ENCODE measurements around the gene PRKCZ.
"Not testable (repeated sequence)": the region's sequence is repeated elsewhere in the genome, so short reads cannot be mapped to it uniquely, and the experiment has no call there.

The PRKCZ gene

DNA sequence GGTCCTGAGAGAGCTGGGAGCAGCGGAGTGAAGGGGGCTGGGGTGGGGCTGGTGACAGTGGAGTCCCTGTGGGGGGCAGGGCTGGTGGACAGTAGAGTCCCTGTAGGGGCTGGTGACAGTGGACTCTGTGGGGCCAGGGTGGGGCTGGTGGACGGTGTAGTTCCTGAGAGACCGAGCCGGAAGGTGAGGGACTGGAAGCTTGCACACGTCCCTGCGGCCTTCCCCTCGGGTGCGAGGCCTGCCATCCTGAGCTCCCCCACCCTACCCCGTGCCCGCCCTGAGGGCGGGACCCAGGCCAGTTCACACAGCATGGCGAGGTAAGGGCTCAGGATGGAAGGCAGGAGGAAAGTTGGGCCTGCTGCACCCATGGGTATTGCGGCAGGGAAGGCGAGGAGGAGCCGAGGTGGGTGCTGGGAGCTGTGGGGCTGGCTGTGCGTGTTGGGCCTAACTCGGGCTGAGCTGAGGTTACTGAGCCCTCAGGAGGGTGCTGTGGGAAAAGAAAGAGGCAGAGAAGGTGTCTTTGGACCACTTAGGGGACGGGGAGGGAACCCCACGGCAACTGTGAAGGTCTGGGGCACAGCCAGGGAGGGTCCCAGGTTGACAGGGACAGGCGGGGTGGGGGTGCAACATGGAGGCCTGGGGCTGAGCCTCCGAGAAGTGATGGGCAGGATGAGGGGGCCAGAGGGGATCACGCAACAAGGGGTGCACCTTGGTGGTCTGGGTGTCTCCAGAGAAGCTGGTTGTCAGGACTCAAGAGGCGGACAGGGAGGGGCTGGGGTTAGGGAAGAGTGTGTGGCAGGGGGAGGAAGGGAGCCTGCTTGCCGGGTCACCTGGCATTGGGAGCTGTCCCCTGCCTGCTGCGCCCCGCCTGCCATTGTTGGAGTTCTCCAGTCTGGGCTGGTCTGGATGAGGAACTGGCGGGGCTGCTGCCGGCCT, 60.8 kb downstream of the PRKCZ start:
- DNase-seq, result no peak
- no peak overlapping the region for H2BK120ac ChIP-seq (ENCODE audit: low read depth, low read length)
- no peaks in the 10 kb centered on the region for H3K79me2 ChIP-seq (ENCODE audit: control insufficient read depth, insufficient read depth, low read length)
- no peak overlapping the region for H2AK5ac ChIP-seq (ENCODE audit: low read length)
- H4K5ac ChIP-seq (ENCODE audit: low read length), result no peak overlapping the region
- H3K79me1 ChIP-seq (ENCODE audit: low read length), result no peaks in the 10 kb centered on the region
- no peak overlapping the region for H3K56ac ChIP-seq (ENCODE audit: low read length)
- no peak overlapping the region for H2BK5ac ChIP-seq (ENCODE audit: low read length)
- no peak overlapping the region for H4K8ac ChIP-seq (ENCODE audit: low read depth, low read length)
- H3K23ac ChIP-seq (ENCODE audit: low read length), result no peak overlapping the region
- H3K4me2 ChIP-seq (ENCODE audit: low read length), result no peak overlapping the region
- no CpG with 5 or more reads among the region's 28 CpGs for WGBS (ENCODE audit: extremely low coverage, insufficient coverage, low lambda C conversion rate)
- H3K4ac ChIP-seq (ENCODE audit: low read depth, low read length), result no peak overlapping the region
- no peaks in the 10 kb centered on the region for H3K36me3 ChIP-seq (ENCODE audit: control insufficient read depth, insufficient read depth, low read length)
- H3K9ac ChIP-seq (ENCODE audit: low read length), result no peak overlapping the region
- H3K27me3 ChIP-seq (ENCODE audit: insufficient read depth, low read length, poor library complexity), result no peaks in the 10 kb centered on the region
- H3K4me1 ChIP-seq (ENCODE audit: control insufficient read depth, low read depth, low read length), result peaks cover 4% of the 10 kb centered on the region
- H3K27ac ChIP-seq (ENCODE audit: low read depth, low read length), result no peak overlapping the region
- H3K4me3 ChIP-seq (ENCODE audit: low read length), result no peak overlapping the region
- H3K18ac ChIP-seq (ENCODE audit: low read length), result no peak overlapping the region
- H2BK15ac ChIP-seq (replicated peaks; ENCODE audit: low read depth), result no peak overlapping the region

DNA sequence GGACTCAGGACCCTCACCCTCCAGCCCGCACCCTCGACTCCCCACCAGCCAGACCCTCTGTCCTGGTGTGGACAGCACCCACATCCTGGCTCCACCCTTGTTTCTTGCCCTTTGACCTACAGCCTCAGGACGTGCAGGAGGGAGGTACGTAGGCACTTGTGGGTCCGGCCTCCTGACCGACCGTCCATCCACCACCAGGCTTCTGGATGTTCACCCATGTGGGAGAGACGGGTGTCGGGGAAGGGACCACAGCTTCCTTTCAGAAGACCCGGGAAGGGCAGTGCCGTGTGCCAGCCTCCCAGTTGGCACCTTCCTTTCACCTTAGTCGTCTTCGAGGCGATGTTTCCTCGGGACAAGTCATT, 61.4 kb downstream of the PRKCZ start:
- no peak overlapping the region for H3K18ac ChIP-seq (ENCODE audit: low read length)
- no peak overlapping the region for H3K4ac ChIP-seq (ENCODE audit: low read depth, low read length)
- H2BK5ac ChIP-seq (ENCODE audit: low read length), result no peak overlapping the region
- no peaks in the 10 kb centered on the region for H3K36me3 ChIP-seq (ENCODE audit: control insufficient read depth, insufficient read depth, low read length)
- H3K4me3 ChIP-seq (ENCODE audit: low read length), result no peak overlapping the region
- no peak overlapping the region for H2BK120ac ChIP-seq (ENCODE audit: low read depth, low read length)
- H4K8ac ChIP-seq (ENCODE audit: low read depth, low read length), result no peak overlapping the region
- no peak overlapping the region for H3K4me2 ChIP-seq (ENCODE audit: low read length)
- H4K5ac ChIP-seq (ENCODE audit: low read length), result no peak overlapping the region
- no peak overlapping the region for H3K23ac ChIP-seq (ENCODE audit: low read length)
- H2AK5ac ChIP-seq (ENCODE audit: low read length), result no peak overlapping the region
- peaks cover 4% of the 10 kb centered on the region for H3K4me1 ChIP-seq (ENCODE audit: control insufficient read depth, low read depth, low read length)
- no peaks in the 10 kb centered on the region for H3K79me2 ChIP-seq (ENCODE audit: control insufficient read depth, insufficient read depth, low read length)
- H3K27me3 ChIP-seq (ENCODE audit: insufficient read depth, low read length, poor library complexity), result no peaks in the 10 kb centered on the region
- DNase-seq, result no peak
- H3K79me1 ChIP-seq (ENCODE audit: low read length), result no peaks in the 10 kb centered on the region
- no peak overlapping the region for H3K27ac ChIP-seq (ENCODE audit: low read depth, low read length)
- no peak overlapping the region for H2BK15ac ChIP-seq (replicated peaks; ENCODE audit: low read depth)
- no CpG with 5 or more reads among the region's 15 CpGs for WGBS (ENCODE audit: extremely low coverage, insufficient coverage, low lambda C conversion rate)
- H3K56ac ChIP-seq (ENCODE audit: low read length), result no peak overlapping the region
- no peak overlapping the region for H3K9ac ChIP-seq (ENCODE audit: low read length)

DNA sequence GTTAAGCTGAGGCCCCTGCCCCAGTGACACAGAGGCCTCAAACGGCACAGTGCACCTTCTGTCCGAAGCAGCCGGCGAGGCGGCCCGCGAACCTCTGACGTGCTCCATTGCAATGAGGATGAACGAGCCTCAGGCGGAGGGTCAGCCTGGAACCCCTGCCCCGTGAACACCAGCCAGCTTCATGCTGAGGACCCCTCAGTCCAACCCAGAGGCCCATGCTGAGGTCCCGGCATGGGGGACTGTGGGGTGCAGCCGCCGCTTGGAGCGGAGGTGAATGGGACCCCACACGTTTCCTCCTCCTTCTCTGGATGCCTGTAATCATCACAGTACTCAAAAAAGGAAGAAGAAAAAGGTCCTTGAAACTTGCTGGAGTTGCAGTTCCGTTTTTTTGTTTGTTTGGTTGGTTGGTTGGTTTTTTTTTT, 62.1 kb downstream of the PRKCZ start:
- Histone ChIP-seq H4K8ac (ENCODE audit: low read depth, low read length) (no peak overlapping the region), H3K4me2 (ENCODE audit: low read length) (no peak overlapping the region), H3K79me2 (ENCODE audit: control insufficient read depth, insufficient read depth, low read length) (no peaks in the 10 kb centered on the region), H2AK5ac (ENCODE audit: low read length) (no peak overlapping the region), H3K4ac (ENCODE audit: low read depth, low read length) (no peak overlapping the region), H2BK5ac (ENCODE audit: low read length) (no peak overlapping the region), H3K36me3 (ENCODE audit: control insufficient read depth, insufficient read depth, low read length) (no peaks in the 10 kb centered on the region), H3K4me1 (ENCODE audit: control insufficient read depth, low read depth, low read length) (peaks cover 4% of the 10 kb centered on the region), H3K27me3 (ENCODE audit: insufficient read depth, low read length, poor library complexity) (no peaks in the 10 kb centered on the region), H3K18ac (ENCODE audit: low read length) (no peak overlapping the region), H3K27ac (ENCODE audit: low read depth, low read length) (no peak overlapping the region), H3K9ac (ENCODE audit: low read length) (no peak overlapping the region), H3K79me1 (ENCODE audit: low read length) (no peaks in the 10 kb centered on the region), H4K5ac (ENCODE audit: low read length) (no peak overlapping the region), H3K4me3 (ENCODE audit: low read length) (no peak overlapping the region), H3K56ac (ENCODE audit: low read length) (no peak overlapping the region), H2BK120ac (ENCODE audit: low read depth, low read length) (no peak overlapping the region), H2BK15ac (replicated peaks; ENCODE audit: low read depth) (no peak overlapping the region), H3K23ac (ENCODE audit: low read length) (no peak overlapping the region)
- DNase-seq, result no peak
- no CpG with 5 or more reads among the region's 17 CpGs for WGBS (ENCODE audit: extremely low coverage, insufficient coverage, low lambda C conversion rate)

DNA sequence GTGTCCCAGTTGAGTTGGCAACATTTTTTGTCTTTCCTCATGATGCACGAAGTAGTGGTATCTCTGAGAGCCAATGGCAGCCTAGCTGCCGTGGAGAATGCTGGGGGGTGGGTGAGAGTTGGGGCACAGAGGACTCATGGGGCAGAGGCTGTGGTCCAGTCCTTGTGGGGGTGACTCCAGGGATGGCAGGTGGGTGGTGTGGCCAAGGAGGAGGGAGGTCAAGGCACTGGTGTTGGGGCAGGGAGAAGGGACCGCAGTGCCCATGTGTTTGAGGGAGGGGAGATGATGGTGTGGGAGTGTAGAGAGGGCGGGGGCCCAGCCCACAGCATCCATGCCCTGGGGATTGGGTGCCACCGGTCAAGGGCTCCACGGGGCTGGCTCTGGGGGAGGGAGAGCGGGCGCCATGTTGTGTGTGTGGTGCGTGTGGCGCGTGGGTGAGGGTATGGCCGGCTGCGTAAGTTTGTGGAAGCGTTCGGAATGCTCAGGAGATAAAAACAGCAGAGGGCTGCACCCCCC, 63.5 kb downstream of the PRKCZ start:
- H3K9ac ChIP-seq (ENCODE audit: low read length), result no peak overlapping the region
- no peak for DNase-seq

DNA sequence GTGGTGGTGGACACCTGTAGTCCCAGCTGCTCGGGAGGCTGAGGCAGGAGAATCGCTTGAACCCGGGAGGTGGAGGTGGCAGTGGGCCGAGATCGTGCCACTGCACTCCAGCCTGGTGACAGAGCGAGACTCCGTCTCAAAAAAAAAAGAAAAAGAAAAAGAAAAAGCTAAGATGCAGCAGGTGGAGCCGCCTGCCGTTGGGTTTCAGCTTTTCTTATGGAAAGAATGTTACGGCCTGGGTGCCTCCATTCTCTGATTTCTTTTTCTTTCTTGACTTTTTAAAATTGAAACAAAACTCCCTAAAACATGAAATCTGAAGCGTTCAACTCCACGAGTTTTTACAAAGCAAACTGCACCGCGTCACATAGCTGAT, 64.4 kb downstream of the PRKCZ start:
- not testable (repeated sequence) for H3K56ac ChIP-seq (ENCODE audit: low read length); H4K8ac ChIP-seq (ENCODE audit: low read depth, low read length); H3K36me3 ChIP-seq (ENCODE audit: control insufficient read depth, insufficient read depth, low read length); H2BK5ac ChIP-seq (ENCODE audit: low read length); H3K9ac ChIP-seq (ENCODE audit: low read length); H3K4me3 ChIP-seq (ENCODE audit: low read length); H3K27me3 ChIP-seq (ENCODE audit: insufficient read depth, low read length, poor library complexity); H3K23ac ChIP-seq (ENCODE audit: low read length); H3K27ac ChIP-seq (ENCODE audit: low read depth, low read length); H2BK120ac ChIP-seq (ENCODE audit: low read depth, low read length); H3K79me2 ChIP-seq (ENCODE audit: control insufficient read depth, insufficient read depth, low read length); H3K18ac ChIP-seq (ENCODE audit: low read length); H3K4ac ChIP-seq (ENCODE audit: low read depth, low read length); H2BK15ac ChIP-seq (replicated peaks; ENCODE audit: low read depth); H3K4me1 ChIP-seq (ENCODE audit: control insufficient read depth, low read depth, low read length); H4K5ac ChIP-seq (ENCODE audit: low read length); H3K79me1 ChIP-seq (ENCODE audit: low read length); H2AK5ac ChIP-seq (ENCODE audit: low read length); H3K4me2 ChIP-seq (ENCODE audit: low read length); DNase-seq
- WGBS (ENCODE audit: extremely low coverage, insufficient coverage, low lambda C conversion rate), result no CpG with 5 or more reads among the region's 14 CpGs

More for the DNA sequence above, 63.5 kb downstream of the PRKCZ start:
- H3K27me3 ChIP-seq (ENCODE audit: insufficient read depth, low read length, poor library complexity), result no peaks in the 10 kb centered on the region
- no peak overlapping the region for H2AK5ac ChIP-seq (ENCODE audit: low read length)
- peaks cover 4% of the 10 kb centered on the region for H3K4me1 ChIP-seq (ENCODE audit: control insufficient read depth, low read depth, low read length)
- no peak overlapping the region for H3K23ac ChIP-seq (ENCODE audit: low read length)
- no peak overlapping the region for H2BK5ac ChIP-seq (ENCODE audit: low read length)
- H4K5ac ChIP-seq (ENCODE audit: low read length), result no peak overlapping the region
- no peaks in the 10 kb centered on the region for H3K79me1 ChIP-seq (ENCODE audit: low read length)
- no peak overlapping the region for H3K56ac ChIP-seq (ENCODE audit: low read length)
- no peak overlapping the region for H3K4ac ChIP-seq (ENCODE audit: low read depth, low read length)
- no peaks in the 10 kb centered on the region for H3K36me3 ChIP-seq (ENCODE audit: control insufficient read depth, insufficient read depth, low read length)
- no peak overlapping the region for H3K4me3 ChIP-seq (ENCODE audit: low read length)
- H3K27ac ChIP-seq (ENCODE audit: low read depth, low read length), result no peak overlapping the region
- H3K18ac ChIP-seq (ENCODE audit: low read length), result no peak overlapping the region
- no peak overlapping the region for H4K8ac ChIP-seq (ENCODE audit: low read depth, low read length)
- no CpG with 5 or more reads among the region's 15 CpGs for WGBS (ENCODE audit: extremely low coverage, insufficient coverage, low lambda C conversion rate)
- H2BK120ac ChIP-seq (ENCODE audit: low read depth, low read length), result no peak overlapping the region
- H3K4me2 ChIP-seq (ENCODE audit: low read length), result no peak overlapping the region
- no peak overlapping the region for H2BK15ac ChIP-seq (replicated peaks; ENCODE audit: low read depth)
- H3K79me2 ChIP-seq (ENCODE audit: control insufficient read depth, insufficient read depth, low read length), result no peaks in the 10 kb centered on the region
